GM23338 (cell line): Measurements from ENCODE around the gene ST6GALNAC3. TPM values are rescaled to one million over a fixed set of nuclear protein-coding genes. Genes with fewer than 3 reads are reported as not detected.

ENCODE experiments used
- ATAC-seq: fragments of 200-7000 bp; cut with Tn5 transposase; 3 replicates; pipeline ENCODE4 v1.9.1; 2020
- DNase-seq: peaks from one replicate; pipeline ENCODE4 v3.0.0-alpha.2; 2015; ENCODE audit warnings: low spot score
- H2AFZ ChIP-seq: fragments of 200-600 bp; sonication (generic); 2 replicates; pipeline ENCODE4 v1.8.0; 2016; ENCODE audit warnings: antibody characterized with exemption, mild to moderate bottlenecking, moderate library complexity
- H3F3A ChIP-seq: fragments of 200-600 bp; sonication (generic); replicated peaks from 2 replicates; pipeline ENCODE4 v1.8.0; 2017; ENCODE audit warnings: antibody characterized with exemption, mixed run types, low read depth
- H3K27ac ChIP-seq: fragments of 200-600 bp; sonication (generic); 2 replicates; pipeline ENCODE4 v1.6.1; 2016; ENCODE audit warnings: low read depth
- H3K27me3 ChIP-seq: fragments of 200-600 bp; sonication (generic); 2 replicates; pipeline ENCODE4 v1.8.0; 2016; ENCODE audit warnings: mild to moderate bottlenecking, mixed run types, moderate library complexity; ENCODE audit not compliant: insufficient read depth
- H3K36me3 ChIP-seq: fragments of 200-600 bp; sonication (generic); 2 replicates; pipeline ENCODE4 v1.8.0; 2016; ENCODE audit warnings: mild to moderate bottlenecking; ENCODE audit not compliant: insufficient read depth
- H3K4me1 ChIP-seq: fragments of 200-600 bp; sonication (generic); 2 replicates; pipeline ENCODE4 v1.8.0; 2016; ENCODE audit warnings: mild to moderate bottlenecking, moderate library complexity; ENCODE audit not compliant: insufficient read depth
- H3K4me2 ChIP-seq: fragments of 200-600 bp; sonication (generic); 2 replicates; pipeline ENCODE4 v1.7.1; 2017; ENCODE audit warnings: mixed run types
- H3K4me3 ChIP-seq: fragments of 200-600 bp; sonication (generic); 2 replicates; pipeline ENCODE4 v1.6.1; 2016; ENCODE audit warnings: mixed run types
- H3K79me2 ChIP-seq: fragments of 200-600 bp; sonication (generic); replicated peaks from 2 replicates; pipeline ENCODE4 v1.8.0; 2017; ENCODE audit warnings: mild to moderate bottlenecking; ENCODE audit not compliant: insufficient read depth
- H3K9me2 ChIP-seq: fragments of 200-600 bp; sonication (generic); 2 replicates; pipeline ENCODE4 v1.8.0; 2017; ENCODE audit not compliant: insufficient read depth
- H4K20me1 ChIP-seq: fragments of 200-600 bp; sonication (generic); replicated peaks from 2 replicates; pipeline ENCODE4 v1.8.0; 2017; ENCODE audit warnings: mild to moderate bottlenecking; ENCODE audit not compliant: insufficient read depth
- H3K27ac Mint-ChIP-seq: 2 replicates; pipeline ENCODE4 v1.8.0; 2020; ENCODE audit warnings: inconsistent platforms, mild to moderate bottlenecking, moderate library complexity, mixed read lengths
- H3K27me3 Mint-ChIP-seq: 3 replicates; pipeline ENCODE4 v1.8.0; 2022; ENCODE audit warnings: low read depth, mild to moderate bottlenecking, moderate library complexity, mixed read lengths, inconsistent platforms; ENCODE audit not compliant: insufficient read depth, poor library complexity
- H3K36me3 Mint-ChIP-seq: 3 replicates; pipeline ENCODE4 v1.8.0; 2021; ENCODE audit warnings: low read depth, mild to moderate bottlenecking, inconsistent platforms, moderate library complexity, mixed read lengths
- H3K4me1 Mint-ChIP-seq: 3 replicates; pipeline ENCODE4 v1.8.0; 2020; ENCODE audit warnings: mild to moderate bottlenecking, inconsistent platforms, mixed read lengths
- H3K4me3 Mint-ChIP-seq: 3 replicates; pipeline ENCODE4 v1.8.0; 2021; ENCODE audit warnings: moderate library complexity, mild to moderate bottlenecking, inconsistent platforms, mixed read lengths
- H3K9me3 Mint-ChIP-seq: 3 replicates; pipeline ENCODE4 v1.8.0; 2020; ENCODE audit warnings: moderate library complexity, mild to moderate bottlenecking, inconsistent platforms, mixed read lengths
- EZH2 ChIP-seq: fragments of 200-600 bp; sonication (generic); IDR thresholded peaks from one replicate; pipeline ENCODE4 v1.8.0; 2017; ENCODE audit warnings: antibody characterized with exemption, mild to moderate bottlenecking, low read depth; ENCODE audit not compliant: unreplicated experiment
- EZH2phosphoT487 ChIP-seq: fragments of 200-600 bp; sonication (generic); IDR thresholded peaks from one replicate; pipeline ENCODE4 v1.8.1; 2018; ENCODE audit warnings: antibody characterized with exemption; ENCODE audit not compliant: unreplicated experiment
- JUNB ChIP-seq: IDR thresholded peaks from one replicate; pipeline ENCODE4 v1.6.1; 2016; ENCODE audit warnings: antibody characterized with exemption; ENCODE audit not compliant: unreplicated experiment
- NANOG ChIP-seq: IDR thresholded peaks from 2 replicates; pipeline ENCODE4 v1.6.1; 2016; ENCODE audit warnings: antibody characterized with exemption, borderline replicate concordance
- POLR2AphosphoS5 ChIP-seq: IDR thresholded peaks from 2 replicates; pipeline ENCODE4 v1.6.1; 2016; ENCODE audit warnings: antibody characterized with exemption, low read depth
- ZNF114 ChIP-seq: fragments of 250-450 bp; sonication (Bioruptor Pico); IDR thresholded peaks from 2 replicates; pipeline ENCODE4 v1.5.0; 2020; ENCODE audit warnings: mild to moderate bottlenecking, moderate library complexity
- ZNF331 ChIP-seq: fragments of 250-450 bp; sonication (Bioruptor Pico); IDR thresholded peaks from 2 replicates; pipeline ENCODE4 v1.5.0; 2020; ENCODE audit warnings: low read depth, mild to moderate bottlenecking, moderate library complexity
- polyA plus RNA-seq: library from polyadenylated mRNA; unstranded; fragments of >200 nt; fragmentation: Nextera tagmentation; extraction: Ambion mirVana; gene quantifications from 2 replicates; pipeline ENCODE4 v1.2.1, GENCODE V29; 2016
- total RNA-seq: library from RNA; depleted of rRNA; stranded (reverse); fragments of >200 nt; shearing (Covaris generic); gene quantifications from 2 replicates; pipeline ENCODE4 v1.2.3, GENCODE V29; 2014
- TF ChIP-seq, protein P1 (sequence below): IDR thresholded peaks from 2 replicates; pipeline ENCODE4 v1.6.1; 2016; ENCODE audit warnings: antibody characterized with exemption
- TF ChIP-seq, protein P2 (sequence below): IDR thresholded peaks from one replicate; pipeline ENCODE4 v1.6.1; 2018; ENCODE audit warnings: antibody characterized with exemption; ENCODE audit not compliant: unreplicated experiment

ST6GALNAC3 gene
- total and polyA plus RNA-seq, 2 experiments from 2014 or later = 4.7 to 11.6 TPM

- no peak for TF ChIP-seq EZH2phosphoT487
- no peak for TF ChIP-seq NANOG
- no peak for TF ChIP-seq JUNB
- TF ChIP-seq, protein P1, sequence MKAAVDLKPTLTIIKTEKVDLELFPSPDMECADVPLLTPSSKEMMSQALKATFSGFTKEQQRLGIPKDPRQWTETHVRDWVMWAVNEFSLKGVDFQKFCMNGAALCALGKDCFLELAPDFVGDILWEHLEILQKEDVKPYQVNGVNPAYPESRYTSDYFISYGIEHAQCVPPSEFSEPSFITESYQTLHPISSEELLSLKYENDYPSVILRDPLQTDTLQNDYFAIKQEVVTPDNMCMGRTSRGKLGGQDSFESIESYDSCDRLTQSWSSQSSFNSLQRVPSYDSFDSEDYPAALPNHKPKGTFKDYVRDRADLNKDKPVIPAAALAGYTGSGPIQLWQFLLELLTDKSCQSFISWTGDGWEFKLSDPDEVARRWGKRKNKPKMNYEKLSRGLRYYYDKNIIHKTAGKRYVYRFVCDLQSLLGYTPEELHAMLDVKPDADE = no peak
These were observed 40.6 kb upstream of the ST6GALNAC3 start (continued) for GRCh38 chr1:76033800-76034475.

DNA sequence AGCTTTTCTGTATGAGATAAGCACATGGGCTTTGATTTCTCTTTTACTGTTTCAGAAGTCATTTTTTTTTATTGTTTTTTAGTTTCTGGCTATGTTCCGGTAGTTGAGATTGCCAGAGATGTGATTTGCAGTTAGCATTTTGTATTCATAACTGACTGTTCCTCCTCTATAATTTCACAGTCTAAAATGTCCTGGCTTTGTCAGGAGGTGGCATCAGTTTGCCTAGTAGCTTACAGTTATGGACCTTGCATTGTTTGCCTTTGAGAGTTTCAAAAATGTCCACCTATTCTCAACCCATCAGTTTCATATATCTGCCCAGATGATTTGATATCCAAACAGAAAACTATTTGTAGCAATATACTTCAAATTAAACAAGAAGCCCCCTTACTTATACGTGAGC, 39.5 kb upstream of the ST6GALNAC3 start:
- Mint-ChIP-seq H3K9me3 (peaks cover 4% of the 10 kb centered on the region; the same call in 2 of the 3 replicates), H3K27ac (no peak overlapping the region), H3K36me3 (no peaks in the 10 kb centered on the region), H3K4me1 (peaks cover 41% of the 10 kb centered on the region), H3K27me3 (no peaks in the 10 kb centered on the region), H3K4me3 (no peak overlapping the region)
- Histone ChIP-seq H3K27ac (no peak overlapping the region), H3K4me2 (no peak overlapping the region), H3K9me2 (no peaks in the 10 kb centered on the region; the same call in 1 of the 2 replicates), H3F3A (no peaks in the 10 kb centered on the region), H4K20me1 (no peaks in the 10 kb centered on the region), H3K4me1 (peaks cover 31% of the 10 kb centered on the region), H3K4me3 (no peak overlapping the region), H2AFZ (no peak overlapping the region), H3K79me2 (no peaks in the 10 kb centered on the region), H3K36me3 (no peaks in the 10 kb centered on the region), H3K27me3 (no peaks in the 10 kb centered on the region)
- no peak for ATAC-seq
- no peak for DNase-seq
- no peak for TF ChIP-seq ZNF114

GRCh38 chr1:76037324-76037723, 37.2 kb upstream of the ST6GALNAC3 start:
- Mint-ChIP-seq H3K4me1 (peaks cover 56% of the 10 kb centered on the region), H3K36me3 (no peaks in the 10 kb centered on the region), H3K4me3 (no peak overlapping the region), H3K9me3 (peaks cover 4% of the 10 kb centered on the region; the same call in 2 of the 3 replicates), H3K27me3 (no peaks in the 10 kb centered on the region), H3K27ac (no peak overlapping the region)
- Histone ChIP-seq H3K79me2 (no peaks in the 10 kb centered on the region), H3K27ac (no peak overlapping the region), H3K27me3 (no peaks in the 10 kb centered on the region), H4K20me1 (no peaks in the 10 kb centered on the region), H3K9me2 (no peaks in the 10 kb centered on the region), H3K4me3 (no peak overlapping the region), H3F3A (no peaks in the 10 kb centered on the region), H3K36me3 (no peaks in the 10 kb centered on the region), H3K4me1 (peaks cover 46% of the 10 kb centered on the region), H3K4me2 (peak overlapping the region; percentile 59; the same call in 1 of the 2 replicates), H2AFZ (no peak overlapping the region)
- TF ChIP-seq ZNF331 (CRISPR knock-in tag) (no peak), JUNB (no peak), EZH2phosphoT487 (no peak), ZNF114 (no peak), EZH2 (no peak), POLR2AphosphoS5 (no peak)
- TF ChIP-seq, protein P2, sequence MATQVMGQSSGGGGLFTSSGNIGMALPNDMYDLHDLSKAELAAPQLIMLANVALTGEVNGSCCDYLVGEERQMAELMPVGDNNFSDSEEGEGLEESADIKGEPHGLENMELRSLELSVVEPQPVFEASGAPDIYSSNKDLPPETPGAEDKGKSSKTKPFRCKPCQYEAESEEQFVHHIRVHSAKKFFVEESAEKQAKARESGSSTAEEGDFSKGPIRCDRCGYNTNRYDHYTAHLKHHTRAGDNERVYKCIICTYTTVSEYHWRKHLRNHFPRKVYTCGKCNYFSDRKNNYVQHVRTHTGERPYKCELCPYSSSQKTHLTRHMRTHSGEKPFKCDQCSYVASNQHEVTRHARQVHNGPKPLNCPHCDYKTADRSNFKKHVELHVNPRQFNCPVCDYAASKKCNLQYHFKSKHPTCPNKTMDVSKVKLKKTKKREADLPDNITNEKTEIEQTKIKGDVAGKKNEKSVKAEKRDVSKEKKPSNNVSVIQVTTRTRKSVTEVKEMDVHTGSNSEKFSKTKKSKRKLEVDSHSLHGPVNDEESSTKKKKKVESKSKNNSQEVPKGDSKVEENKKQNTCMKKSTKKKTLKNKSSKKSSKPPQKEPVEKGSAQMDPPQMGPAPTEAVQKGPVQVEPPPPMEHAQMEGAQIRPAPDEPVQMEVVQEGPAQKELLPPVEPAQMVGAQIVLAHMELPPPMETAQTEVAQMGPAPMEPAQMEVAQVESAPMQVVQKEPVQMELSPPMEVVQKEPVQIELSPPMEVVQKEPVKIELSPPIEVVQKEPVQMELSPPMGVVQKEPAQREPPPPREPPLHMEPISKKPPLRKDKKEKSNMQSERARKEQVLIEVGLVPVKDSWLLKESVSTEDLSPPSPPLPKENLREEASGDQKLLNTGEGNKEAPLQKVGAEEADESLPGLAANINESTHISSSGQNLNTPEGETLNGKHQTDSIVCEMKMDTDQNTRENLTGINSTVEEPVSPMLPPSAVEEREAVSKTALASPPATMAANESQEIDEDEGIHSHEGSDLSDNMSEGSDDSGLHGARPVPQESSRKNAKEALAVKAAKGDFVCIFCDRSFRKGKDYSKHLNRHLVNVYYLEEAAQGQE = no peak
- TF ChIP-seq, protein P1 = no peak
- ATAC-seq = no peak
- DNase-seq = no peak
